Calu3 (cell line): Measurements from ENCODE around the gene CRACR2A. TPM values are rescaled to one million over a fixed set of nuclear protein-coding genes. Genes with fewer than 3 reads are reported as not detected.

Experiments used
- BruUV-seq: library from RNA; stranded (reverse); fragments of 400-500 nt; replicated peaks from 2 replicates; lab custom pipeline; 2021; lab: Mats Ljungman, UMichigan
- CTCF ChIA-PET: fragments of 300-600 bp; sonication (Branson Sonifier 250); formaldehyde crosslinking; loops from one replicate; lab custom pipeline; 2022; ENCODE audit warnings: antibody characterized with exemption; lab: Charles Lee
- DNase-seq: peaks from one replicate; pipeline ENCODE4 v3.0.0; 2022
- H3K27ac Mint-ChIP-seq: one replicate; pipeline ENCODE4 v1.8.0; 2022; ENCODE audit warnings: mixed read lengths; ENCODE audit not compliant: unreplicated experiment
- H3K27me3 Mint-ChIP-seq: one replicate; pipeline ENCODE4 v1.8.0; 2022; ENCODE audit warnings: mixed read lengths; ENCODE audit not compliant: unreplicated experiment
- H3K36me3 Mint-ChIP-seq: one replicate; pipeline ENCODE4 v1.8.0; 2022; ENCODE audit warnings: mild to moderate bottlenecking, moderate library complexity, mixed read lengths; ENCODE audit not compliant: insufficient read depth, unreplicated experiment
- H3K4me1 Mint-ChIP-seq: one replicate; pipeline ENCODE4 v1.8.0; 2022; ENCODE audit warnings: mild to moderate bottlenecking, low read depth, mixed read lengths; ENCODE audit not compliant: unreplicated experiment
- H3K4me3 Mint-ChIP-seq: one replicate; pipeline ENCODE4 v1.8.0; 2022; ENCODE audit warnings: mild to moderate bottlenecking, low read depth, moderate library complexity, mixed read lengths; ENCODE audit not compliant: unreplicated experiment
- H3K9me3 Mint-ChIP-seq: one replicate; pipeline ENCODE4 v1.8.0; 2022; ENCODE audit warnings: low read depth, mixed read lengths; ENCODE audit not compliant: unreplicated experiment
- CTCF ChIP-seq: fragments of 200-600 bp; IDR thresholded peaks from one replicate; pipeline ENCODE4 v1.8.0; 2022; ENCODE audit warnings: antibody characterized with exemption; ENCODE audit not compliant: unreplicated experiment
- intact Hi-C: fragments of 100-400 bp; cut with micrococcal nuclease; formaldehyde crosslinking; loops from one replicate; pipeline ENCODE4 v1.10.0; 2022; ENCODE audit not compliant: unreplicated experiment
- total RNA-seq: library from RNA; stranded (reverse); gene quantifications from 2 replicates; pipeline ENCODE4 v1.2.3, GENCODE V29; 2022

The CRACR2A gene
- total RNA-seq, 1 experiment from 2014 or later = 9.5 TPM

GRCh38 chr12:3705354-3705675 lies 47.6 kb downstream of the CRACR2A start:
- no peaks in the 10 kb centered on the region for H3K4me1 Mint-ChIP-seq
- no TSS peak for BruUV-seq
- CTCF ChIA-PET = no interaction called here
- intact Hi-C loops = no loop called here
- peaks cover 2% of the 10 kb centered on the region for H3K9me3 Mint-ChIP-seq
- H3K4me3 Mint-ChIP-seq = no peak overlapping the region
- H3K36me3 Mint-ChIP-seq = no peaks in the 10 kb centered on the region
- no peak for DNase-seq
- TF ChIP-seq CTCF = no peak
- no peaks in the 10 kb centered on the region for H3K27me3 Mint-ChIP-seq
- H3K27ac Mint-ChIP-seq = no peak overlapping the region

DNA sequence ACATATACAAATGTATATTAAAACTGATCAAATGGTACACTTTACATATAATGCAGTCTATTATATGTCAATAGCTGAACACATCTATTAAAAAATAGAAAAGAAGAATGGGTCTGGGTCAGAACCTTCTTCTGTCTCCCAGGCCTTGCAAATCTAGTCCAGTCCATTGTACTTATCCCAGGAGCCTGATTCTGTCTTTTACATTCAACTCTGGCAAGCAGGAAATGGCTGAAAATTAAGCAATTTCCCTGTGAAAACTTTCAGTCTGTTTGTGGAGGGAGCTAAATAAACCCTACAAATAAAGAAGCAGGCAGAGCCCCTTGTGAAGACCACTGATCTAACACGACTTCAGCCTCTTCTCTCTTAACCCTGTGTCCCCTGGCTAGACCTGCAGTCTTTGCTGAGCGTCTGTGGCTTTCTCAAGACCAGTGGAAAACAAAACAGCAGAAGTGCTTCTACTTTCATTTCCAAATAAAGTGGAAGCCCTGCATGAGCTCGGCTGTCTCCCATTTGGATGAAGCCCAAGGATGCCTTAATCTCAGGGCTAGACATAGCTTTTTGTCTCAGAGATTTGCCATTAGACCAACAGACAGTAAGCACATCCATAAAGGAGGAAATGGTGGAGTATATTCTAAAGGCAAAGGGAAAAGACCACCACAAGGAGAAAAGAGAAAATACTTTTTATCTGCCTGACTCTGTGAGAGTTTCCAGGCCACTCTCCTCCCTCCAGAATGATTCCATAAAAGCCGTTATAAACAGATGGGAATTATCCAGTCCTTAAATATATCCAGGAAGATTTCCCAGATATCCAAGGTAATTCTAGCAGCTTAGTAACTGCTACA lies 48.2 kb downstream of the CRACR2A start:
- no peak for DNase-seq
- Mint-ChIP-seq H3K27ac (no peak overlapping the region), H3K27me3 (no peaks in the 10 kb centered on the region), H3K9me3 (peaks cover 2% of the 10 kb centered on the region), H3K4me1 (no peaks in the 10 kb centered on the region), H3K36me3 (no peaks in the 10 kb centered on the region), H3K4me3 (no peak overlapping the region)
- no peak for TF ChIP-seq CTCF
- intact Hi-C loops = no loop called here
- BruUV-seq = no TSS peak
- CTCF ChIA-PET = no interaction called here

GRCh38 chr12:3700861-3701260 lies 52.0 kb downstream of the CRACR2A start:
- intact Hi-C loops = no loop called here
- no peak for TF ChIP-seq CTCF
- Mint-ChIP-seq H3K4me1 (no peaks in the 10 kb centered on the region), H3K27ac (no peak overlapping the region), H3K9me3 (peaks cover 2% of the 10 kb centered on the region), H3K27me3 (no peaks in the 10 kb centered on the region), H3K36me3 (no peaks in the 10 kb centered on the region), H3K4me3 (no peak overlapping the region)
- no TSS peak for BruUV-seq
- DNase-seq = no peak
- CTCF ChIA-PET = no interaction called here

DNA sequence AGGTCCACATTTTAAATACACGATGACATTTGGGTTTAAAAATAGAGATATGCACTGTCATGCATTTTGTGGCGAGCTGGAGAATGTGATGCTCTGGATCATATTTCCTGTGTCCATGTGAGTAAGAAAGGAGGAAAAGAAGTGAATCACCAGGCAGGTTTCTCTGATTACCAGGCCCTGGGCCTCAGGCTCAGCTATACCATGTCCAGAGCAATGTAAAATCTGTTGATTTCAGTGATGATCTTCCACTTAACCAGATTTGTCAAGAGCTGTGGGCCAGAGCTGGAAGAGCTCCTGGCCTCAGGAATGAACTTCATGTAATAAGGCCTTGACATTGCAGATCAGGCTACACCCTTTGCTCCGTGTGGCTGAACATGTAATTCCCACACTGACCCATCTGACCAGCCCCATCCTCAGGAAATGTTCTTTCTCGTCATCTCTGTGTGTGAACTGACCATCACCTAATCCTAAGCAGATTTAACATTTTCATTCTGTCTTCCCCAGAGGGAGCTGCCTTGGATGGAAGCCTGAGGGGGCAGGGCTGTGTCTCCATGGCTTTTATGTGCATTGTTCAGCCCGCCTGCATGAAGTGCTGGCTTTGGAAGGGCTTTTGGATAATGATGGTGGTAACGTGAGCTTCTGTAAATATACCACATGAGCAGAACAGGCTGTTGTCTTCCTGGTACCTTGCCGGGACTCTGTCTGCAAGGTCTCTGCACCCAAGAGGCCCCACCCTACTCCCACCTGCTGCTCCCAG lies 54.5 kb downstream of the CRACR2A start:
- Mint-ChIP-seq H3K4me1 (no peaks in the 10 kb centered on the region), H3K27me3 (no peaks in the 10 kb centered on the region), H3K4me3 (no peak overlapping the region), H3K27ac (no peak overlapping the region), H3K36me3 (no peaks in the 10 kb centered on the region), H3K9me3 (no peaks in the 10 kb centered on the region)
- no peak for TF ChIP-seq CTCF
- intact Hi-C loops = no loop called here
- CTCF ChIA-PET = interaction anchor here (0.7 to 1.0 kb wide), 2 partner anchors 46 to 105 kb away, joined by 3 to 4 read pairs; no protein-coding TSS in a partner anchor
- DNase-seq = no peak
- BruUV-seq = no TSS peak
